Sigmoid colon (tissue), 4 donors: ENCODE data around the gene ITGA2.

Experiments
- CTCF ChIP-seq, 4 experiments: fragments of 450-650 bp in 3 of 4; fragments of 200-600 bp in 1 of 4; IDR thresholded peaks; one replicate each; pipeline ENCODE4 v1.5.1; 2016 to 2019; ENCODE audit warnings: antibody characterized with exemption in 4 of 4, mild to moderate bottlenecking in 3 of 4, moderate library complexity in 2 of 4
- EP300 ChIP-seq, 4 donors: sonication (generic); formaldehyde crosslinking; IDR thresholded peaks; one replicate each; pipeline ENCODE4 v1.6.1; 2017; ENCODE audit warnings: antibody characterized with exemption in 4 of 4
- POLR2A ChIP-seq, 2 donors: fragments of 450-650 bp; IDR thresholded peaks; one replicate each; pipeline ENCODE4 v1.6.1; 2016; ENCODE audit warnings: antibody characterized with exemption in 2 of 2, mild to moderate bottlenecking in 2 of 2, moderate library complexity in 2 of 2
- POLR2AphosphoS5 ChIP-seq, 4 donors: sonication (generic); formaldehyde crosslinking; IDR thresholded peaks; one replicate each; pipeline ENCODE4 v1.6.1; 2017; ENCODE audit warnings: antibody characterized with exemption in 4 of 4

GRCh38 chr5:53111139-53111538, 122.0 kb downstream of the ITGA2 start:
- TF ChIP-seq CTCF (IDR thresholded peaks at IDR 0.05) (no peak), POLR2A (IDR thresholded peaks at IDR 0.05) (no peak), POLR2AphosphoS5 (IDR thresholded peaks at IDR 0.05) (no peak), EP300 (IDR thresholded peaks at IDR 0.05) (no peak)
